ENCODE results near the gene COMMD4.
A peak's percentile ranks its signal among the peaks of the same experiment; 100 is the strongest.
"Not testable (repeated sequence)": the region's sequence is repeated elsewhere in the genome, so short reads cannot be mapped to it uniquely, and the experiment has no call there.

Gene COMMD4

GRCh38 chr15:75335705-75336355 is at the start of gene COMMD4:
TSS of gene COMMD4 (plus strand) at chr15:75336063. CDS start at chr15:75336090, 27 bp downstream.
- DNase-seq, result peak; percentile 93 to 98 (median 96)

DNA sequence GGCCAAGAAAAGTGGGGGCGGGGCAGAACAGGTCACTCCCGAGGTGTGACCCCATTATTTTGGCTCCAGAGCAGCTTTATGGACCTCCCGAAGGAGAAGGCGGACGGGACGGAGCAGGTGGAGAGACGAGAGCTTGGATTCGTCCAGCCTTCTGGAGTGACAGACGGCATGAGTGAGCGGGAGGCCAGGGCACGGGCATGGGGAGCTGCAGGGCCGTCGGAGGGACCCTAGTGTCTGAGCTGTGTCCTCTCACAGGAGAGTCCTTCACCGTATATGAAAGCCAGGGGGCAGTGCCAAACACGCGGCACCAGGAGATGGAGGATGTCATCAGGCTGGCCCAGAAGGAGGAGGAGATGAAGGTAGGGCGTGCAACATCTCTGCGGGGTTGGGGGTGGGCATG is 42.2 kb upstream of the COMMD4 start:
- not testable (repeated sequence) for DNase-seq

GRCh38 chr15:75298541-75299310 is 37.1 kb upstream of the COMMD4 start:
- DNase-seq, result not testable (repeated sequence)

- not testable (repeated sequence) for DNase-seq
Observed at GRCh38 chr15:75299311-75299688, 36.6 kb upstream of the COMMD4 start.

GRCh38 chr15:75300026-75300425 is 35.8 kb upstream of the COMMD4 start:
- not testable (repeated sequence) for DNase-seq

GRCh38 chr15:75302318-75302717 is 33.5 kb upstream of the COMMD4 start:
- DNase-seq, result no peak

GRCh38 chr15:75302753-75303152 is 33.1 kb upstream of the COMMD4 start:
- DNase-seq, result not testable (repeated sequence)

DNA sequence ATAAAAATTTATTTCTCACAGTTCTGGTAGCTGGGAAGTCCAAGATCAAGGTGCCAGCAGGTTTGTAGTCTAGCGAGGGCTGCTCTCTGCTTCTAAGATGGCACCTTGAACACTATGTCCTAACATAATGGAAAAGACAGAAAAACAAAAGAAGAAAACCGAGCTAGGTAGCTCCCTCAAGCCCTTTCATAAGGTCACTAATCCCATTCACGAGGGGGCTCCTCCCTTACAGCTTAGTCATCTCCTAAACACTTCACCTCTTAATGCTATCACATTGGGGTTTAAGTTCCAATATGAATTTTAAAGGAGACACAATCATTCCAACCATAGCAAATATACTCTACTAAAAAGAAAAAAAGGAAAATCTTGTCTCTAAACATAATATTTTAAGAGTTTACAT is 29.7 kb upstream of the COMMD4 start:
- DNase-seq, result peak in 1 of 3 experiments; percentile 42

- DNase-seq, result peak; percentile 1 to 32 (median 15)
Observed at GRCh38 chr15:75307778-75308390, 28.0 kb upstream of the COMMD4 start.

- no peak for DNase-seq
Observed at GRCh38 chr15:75309711-75310110, 26.2 kb upstream of the COMMD4 start.

DNA sequence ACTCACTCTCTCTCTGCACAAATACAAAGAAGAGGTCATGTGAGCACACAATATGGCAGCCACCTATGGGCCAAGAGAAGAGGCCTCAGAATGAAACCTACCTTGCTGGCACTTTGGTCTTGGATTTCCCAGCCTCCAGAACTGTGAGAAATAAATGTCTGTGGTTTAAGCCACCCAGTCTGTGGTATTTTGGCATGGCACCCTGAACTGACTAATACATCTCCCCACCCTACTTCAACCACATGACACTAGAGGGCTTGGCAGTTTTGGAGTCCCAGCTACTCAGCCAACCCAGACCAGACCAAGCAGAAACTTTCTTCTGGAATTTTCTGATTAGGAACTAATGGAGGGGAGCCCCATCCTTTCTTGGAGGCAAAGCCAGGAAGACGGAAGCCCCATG is 23.3 kb upstream of the COMMD4 start:
- DNase-seq, result not testable (repeated sequence)

GRCh38 chr15:75313116-75313845 is 22.6 kb upstream of the COMMD4 start:
- DNase-seq, result no peak

DNA sequence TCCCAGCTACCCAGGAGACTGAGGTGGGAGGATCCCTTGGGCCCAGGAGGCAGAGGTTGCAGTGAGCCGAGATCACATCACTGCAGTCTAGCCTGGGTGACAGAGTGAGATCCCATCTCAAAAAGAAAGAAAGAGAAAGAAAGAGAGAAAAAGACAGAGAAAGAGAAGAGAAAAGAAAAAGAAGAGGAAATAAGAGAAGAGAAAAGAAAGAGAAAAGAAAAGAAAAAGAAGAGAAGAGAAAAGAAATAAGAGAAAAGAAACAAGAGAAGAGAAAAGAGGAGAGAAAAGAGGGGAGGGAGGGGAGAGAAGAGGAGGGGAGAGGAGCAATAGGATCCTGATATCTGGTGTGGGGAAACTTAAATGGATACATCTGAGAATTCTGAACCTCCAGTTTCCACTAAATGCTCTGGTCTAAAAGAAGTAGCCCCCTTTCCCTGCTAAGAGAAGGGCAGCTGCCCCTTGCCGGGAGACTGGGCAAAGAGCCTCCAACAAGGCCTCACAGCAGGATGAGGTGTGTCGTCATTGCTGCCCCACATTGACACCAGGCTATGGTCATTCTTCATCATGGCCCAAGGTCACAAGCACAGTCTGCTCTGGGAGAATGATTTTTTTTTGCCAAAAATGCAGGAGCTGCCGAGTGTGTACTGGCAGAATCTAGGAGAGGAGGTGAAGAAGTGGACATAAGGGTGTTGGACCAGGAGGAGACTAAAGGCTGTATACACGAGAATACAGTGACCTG is 21.1 kb upstream of the COMMD4 start:
- DNase-seq, result no peak

- DNase-seq, result not testable (repeated sequence)
Observed at GRCh38 chr15:75319231-75319897, 16.5 kb upstream of the COMMD4 start.

DNA sequence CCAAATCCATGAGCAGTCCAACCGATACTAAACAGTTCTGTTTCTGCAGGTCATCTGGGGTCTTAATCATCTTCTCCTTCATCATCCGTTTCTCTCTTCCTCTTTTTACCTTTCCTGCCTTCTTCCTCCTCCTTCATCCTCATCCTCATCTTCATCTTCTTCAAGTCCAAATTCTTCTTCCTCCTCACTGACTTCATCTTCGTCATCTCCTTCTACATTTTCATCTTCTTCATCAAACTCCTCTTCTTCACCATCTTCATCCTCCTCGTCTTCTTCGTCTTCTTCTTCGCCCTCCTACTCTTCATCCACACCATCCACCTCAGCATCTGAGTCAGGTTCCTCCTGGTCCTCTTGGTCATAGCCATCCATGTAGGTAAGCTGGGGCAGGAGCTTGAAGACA is 14.2 kb upstream of the COMMD4 start:
- no peak for DNase-seq

DNA sequence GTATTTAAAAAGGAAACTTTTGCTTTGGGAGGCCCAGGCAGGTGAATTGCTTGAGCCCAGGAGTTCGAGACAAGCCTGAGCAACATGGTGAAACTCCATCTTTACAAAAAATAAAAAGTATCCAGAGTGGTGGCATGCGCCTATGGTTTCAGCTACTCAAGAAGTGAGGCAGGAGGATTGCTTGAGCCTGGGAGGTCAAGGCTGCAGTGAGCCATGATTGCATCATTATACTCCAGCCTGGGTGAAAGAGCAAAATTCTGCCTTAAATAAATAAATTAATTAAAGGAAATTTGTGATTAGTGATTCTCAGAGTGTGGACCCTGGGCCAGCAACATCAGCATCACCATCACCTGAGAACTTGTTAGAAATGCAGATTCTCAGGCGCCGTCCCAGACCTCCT is 9.9 kb upstream of the COMMD4 start:
- no peak for DNase-seq

DNA sequence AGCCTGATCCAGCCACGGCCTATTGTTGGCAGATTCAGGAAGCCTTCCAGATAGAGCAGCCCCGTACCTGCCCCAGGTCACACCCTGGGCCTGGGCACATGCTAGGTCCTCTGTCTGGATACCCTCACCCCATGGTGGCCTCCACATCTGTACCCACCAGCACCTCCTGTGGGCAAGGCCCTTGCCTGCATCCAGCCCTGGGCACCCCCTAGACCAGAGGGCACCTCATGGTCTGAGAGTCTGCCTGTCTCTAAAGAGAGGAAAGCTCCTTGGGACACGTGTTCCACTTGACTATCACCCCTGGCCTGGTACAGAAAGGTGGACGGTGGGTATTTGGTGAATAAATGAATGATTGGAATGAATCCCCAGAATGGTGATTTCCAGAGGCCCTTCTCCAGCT is 8.9 kb upstream of the COMMD4 start:
- no peak for DNase-seq

- DNase-seq, result no peak
Observed at GRCh38 chr15:75327491-75327890, 8.4 kb upstream of the COMMD4 start.

GRCh38 chr15:75328493-75329314 is 7.2 kb upstream of the COMMD4 start:
- DNase-seq, result no peak

DNA sequence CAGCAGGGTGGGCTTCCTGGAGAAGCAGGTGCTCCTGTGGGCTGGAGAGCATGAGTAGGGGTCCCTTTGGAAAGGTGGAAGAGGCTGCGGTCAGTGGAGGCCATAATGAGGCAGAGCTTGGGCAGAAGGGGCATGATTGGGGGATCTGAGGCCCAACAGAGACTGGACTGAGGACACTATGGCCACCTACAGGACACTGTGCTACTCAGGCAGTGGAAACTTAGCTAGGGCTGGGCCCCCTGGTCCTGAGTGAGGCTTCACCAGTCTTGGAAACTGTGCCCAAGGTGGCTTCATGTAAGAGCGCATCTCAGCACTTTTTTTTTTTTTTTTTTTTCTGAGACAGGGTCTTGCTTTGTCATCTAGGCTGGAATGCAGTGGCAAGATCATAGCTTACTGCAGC is 6.3 kb upstream of the COMMD4 start:
- no peak for DNase-seq

DNA sequence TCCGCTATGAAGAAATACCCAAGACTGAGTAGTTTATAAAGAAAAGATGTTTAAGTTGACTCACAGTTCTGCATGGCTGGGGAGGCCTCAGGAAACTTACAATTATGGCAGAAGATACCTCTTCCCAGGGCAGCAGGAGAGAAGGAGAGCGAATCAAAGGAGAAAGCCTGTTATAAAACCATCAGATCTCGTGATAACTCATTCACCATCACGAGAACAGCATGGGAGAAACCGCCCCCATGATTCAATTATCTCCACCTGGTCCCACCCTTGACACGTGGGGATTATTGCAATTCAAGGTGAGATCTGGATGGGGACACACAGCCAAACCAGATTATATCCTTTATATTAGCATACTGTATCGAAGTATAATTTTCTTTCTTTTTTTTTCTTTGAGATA is 3.8 kb upstream of the COMMD4 start:
- not testable (repeated sequence) for DNase-seq
